NCI-H146 (cell line): ENCODE data around the gene LLGL1.

Experiments
- DNase-seq: peaks from one replicate; lab custom pipeline; 2025; lab: John Stamatoyannopoulos, UW

The LLGL1 gene

DNA sequence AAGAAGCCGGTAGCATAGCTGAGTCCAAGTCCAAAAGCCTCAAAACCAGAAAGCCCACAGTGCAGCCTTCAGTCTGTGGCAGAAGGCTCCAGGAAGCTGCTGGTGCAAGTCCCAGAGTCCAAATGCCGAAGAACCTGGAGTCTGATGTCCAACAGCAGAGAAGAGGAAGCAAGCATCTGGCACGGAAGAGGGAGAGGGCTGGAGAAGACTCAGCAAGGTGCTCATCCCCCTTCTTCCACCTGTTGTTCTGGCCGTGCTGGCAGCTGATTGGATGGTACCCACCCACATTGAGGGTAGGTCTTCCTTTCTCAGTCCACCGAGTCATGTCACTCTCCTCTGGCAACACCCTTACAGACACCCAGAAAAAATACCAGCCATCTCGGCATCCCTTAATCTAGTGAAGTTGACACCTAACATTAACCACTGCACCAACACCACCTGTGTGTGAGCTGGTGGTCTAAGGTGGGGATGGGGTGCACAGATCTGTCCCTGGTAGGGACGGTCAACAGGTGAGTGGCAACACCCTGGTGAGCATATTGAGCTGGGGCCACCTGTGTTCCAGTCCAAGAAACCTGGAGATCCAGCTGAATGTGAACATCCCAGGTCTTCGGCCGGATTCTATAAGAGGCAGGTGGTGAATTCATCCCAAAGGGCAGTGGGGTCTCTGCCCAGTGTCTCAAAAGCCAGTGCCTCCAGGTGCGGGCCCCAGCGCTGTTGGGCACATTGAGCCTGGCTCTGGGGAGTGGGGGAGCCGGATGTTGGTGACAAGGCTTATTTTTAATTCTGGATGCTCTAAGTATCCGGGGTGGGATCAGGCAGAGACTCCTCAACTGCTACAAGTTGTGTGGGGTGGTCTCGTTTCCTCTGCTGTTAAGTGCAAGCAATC lies 44.9 kb downstream of the LLGL1 start:
- DNase-seq, result no peak

DNA sequence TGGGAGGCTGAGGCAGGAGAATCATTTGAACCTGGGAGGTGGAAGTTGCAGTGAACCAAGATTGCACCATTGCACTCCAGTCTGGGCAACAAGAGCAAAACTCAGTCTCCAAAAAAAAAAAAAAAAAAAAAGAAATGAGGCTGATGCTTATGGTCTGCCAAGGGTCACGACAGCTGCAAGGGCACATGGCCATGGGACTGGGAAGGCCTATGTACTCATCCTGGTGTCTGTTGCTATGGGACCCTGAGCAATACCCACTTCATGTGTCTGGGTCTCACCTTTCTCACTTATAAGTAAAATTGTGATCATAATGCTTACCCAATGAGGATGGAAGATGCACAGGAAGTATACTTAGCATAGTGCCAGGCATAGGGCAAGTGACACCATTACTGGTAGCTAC lies 51.6 kb downstream of the LLGL1 start:
- DNase-seq, result no peak

DNA sequence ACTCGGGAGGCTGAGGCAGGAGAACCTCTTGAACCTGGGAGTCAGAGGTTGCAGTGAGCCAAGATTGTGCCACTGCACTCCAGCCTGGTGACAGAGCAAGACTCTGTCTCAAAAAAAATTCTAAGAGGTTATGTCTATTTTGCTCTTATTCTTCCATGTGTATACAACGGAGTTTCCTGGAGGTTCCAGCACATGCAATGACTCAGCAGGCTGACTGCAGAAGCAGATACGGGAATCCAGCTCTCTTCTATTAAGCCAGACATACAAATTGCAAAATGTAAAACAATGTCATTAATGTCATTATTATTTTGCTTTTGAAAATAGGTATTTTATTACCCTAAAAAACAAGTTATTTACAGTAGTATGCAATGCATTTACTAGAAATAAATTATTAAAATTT lies 53.4 kb downstream of the LLGL1 start:
- no peak for DNase-seq

DNA sequence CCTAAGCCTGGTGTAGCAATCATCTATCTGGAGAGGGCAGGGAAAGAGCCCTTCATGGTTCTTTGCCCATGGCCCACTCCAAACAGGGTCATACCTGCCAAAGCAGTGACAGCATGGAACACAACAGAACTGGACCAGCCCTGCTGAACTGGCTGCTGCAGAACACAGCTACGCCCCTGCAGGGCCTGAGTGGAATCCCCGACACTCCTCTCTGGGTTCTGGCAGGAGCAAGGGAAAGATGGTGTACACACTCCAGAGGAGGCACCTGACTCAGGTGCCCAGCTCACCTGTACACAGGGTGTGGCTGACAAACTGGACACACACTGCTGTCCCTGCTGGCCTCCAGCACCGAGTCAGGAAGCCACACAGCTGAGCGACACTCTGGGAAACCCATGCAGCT lies 54.8 kb downstream of the LLGL1 start:
- no peak for DNase-seq

DNA sequence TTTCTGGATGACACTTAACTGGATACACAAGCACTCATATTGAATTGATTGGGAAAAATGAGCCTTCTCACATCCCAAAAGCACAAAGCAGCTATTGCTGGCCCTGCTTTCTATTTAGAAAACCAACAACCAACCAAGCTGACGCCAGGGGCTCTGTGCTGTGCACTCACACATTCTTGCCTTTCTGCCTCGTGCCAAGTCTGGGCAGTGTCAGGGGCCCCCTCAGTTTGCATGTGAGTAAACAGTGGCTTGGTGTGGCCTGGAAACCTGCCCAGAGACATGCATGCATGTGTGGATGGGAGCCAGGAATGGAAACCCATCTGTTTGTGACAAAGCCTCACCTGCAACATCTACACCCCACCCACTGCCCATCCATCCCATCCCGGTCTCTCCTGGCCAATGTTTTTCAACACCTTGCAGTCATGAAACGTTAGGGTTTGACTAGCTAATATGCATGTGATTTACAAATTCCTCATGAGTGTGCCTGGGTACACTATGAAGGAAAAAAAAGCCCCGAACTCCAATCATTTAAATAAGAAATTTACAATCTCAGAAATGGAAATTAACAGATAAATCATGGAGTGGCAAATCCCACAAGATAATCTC lies 55.4 kb downstream of the LLGL1 start:
- no peak for DNase-seq

DNA sequence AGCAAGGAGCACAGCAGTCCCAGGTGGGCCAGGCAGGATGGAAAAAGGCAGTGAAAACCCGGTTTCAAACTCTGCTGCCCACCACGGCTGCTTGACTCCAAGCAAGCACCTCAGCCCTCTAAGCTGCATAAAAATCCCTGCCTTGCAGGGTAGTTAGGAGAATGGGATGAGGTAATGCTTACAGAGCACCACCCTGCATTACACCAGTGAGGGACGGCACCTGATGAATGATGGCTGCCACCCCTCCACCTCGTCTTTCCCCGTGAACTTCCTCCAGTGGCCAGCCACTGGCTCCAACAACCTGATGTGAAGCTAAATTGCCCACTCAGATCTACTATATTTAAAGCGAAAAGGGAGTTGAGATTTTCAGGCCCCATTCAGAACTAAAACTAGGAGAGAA lies 56.4 kb downstream of the LLGL1 start:
- DNase-seq, result no peak

DNA sequence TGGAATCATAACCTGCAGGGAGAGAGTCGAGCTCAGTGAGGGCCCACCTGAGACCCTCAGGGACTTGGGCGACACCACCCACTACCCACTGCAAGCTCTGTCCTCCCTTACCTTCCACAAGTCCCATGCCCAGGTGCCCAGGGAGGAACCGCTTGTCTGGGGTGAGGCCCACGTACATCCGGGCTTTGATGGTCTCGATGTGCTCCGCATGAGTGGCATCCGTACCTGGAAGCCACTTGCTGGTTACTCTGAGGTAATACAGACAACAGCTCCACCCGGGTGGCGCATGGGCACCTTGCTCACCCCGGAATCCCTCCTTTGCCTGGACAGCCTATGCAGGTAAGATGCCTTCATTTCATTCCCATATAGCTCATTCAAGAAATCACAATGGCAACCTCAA lies 59.9 kb downstream of the LLGL1 start:
- no peak for DNase-seq

DNA sequence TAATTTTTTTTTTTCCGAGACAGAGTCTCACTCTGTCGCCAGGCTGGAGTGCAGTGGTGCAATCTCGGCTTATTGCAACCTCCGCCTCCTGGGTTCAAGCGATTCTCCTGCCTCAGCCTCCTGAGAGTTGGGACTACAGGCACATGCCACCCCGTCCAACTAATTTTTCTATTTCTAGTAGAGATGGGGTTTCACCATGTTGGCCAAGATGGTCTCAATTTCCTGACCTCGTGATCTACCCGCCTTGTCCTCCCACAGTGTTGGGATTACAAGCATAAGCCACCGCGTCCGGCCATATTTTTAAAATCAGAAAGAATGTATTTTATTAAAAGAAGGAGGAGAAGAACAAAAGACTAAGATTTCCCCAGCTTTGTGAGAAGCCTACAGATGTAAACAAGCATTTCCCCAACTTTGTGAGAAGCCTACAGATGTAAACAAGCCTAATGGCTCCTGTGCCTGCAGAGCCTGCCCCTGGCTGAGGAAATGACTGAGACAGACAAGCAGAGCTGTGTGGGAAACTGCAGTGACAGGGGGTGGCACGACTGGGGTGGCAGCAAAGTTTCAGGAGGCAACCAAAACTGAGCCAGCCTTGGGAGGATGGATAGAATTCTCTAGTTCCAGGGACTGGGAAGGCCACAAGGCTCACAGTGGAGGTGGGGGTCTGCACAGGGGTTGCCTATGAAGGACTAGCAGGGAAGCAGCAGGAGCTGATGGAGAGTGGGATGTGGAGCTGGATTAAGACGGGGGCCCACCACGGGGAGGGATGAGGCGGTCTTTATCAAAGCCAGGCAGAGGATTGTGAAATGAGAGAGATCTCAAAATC lies 66.5 kb downstream of the LLGL1 start:
- no peak for DNase-seq
